Measurements from ENCODE around the gene PGS1. TPM values are rescaled to one million over a fixed set of nuclear protein-coding genes. Genes with fewer than 3 reads are reported as not detected.

The PGS1 gene
- 16.0 and 30.0 TPM in 2 replicates for total RNA-seq

GRCh38 chr17:78378225-78379130 lies at the start of gene PGS1:
Gene PGS1 (plus strand): TSS chr17:78378649. CDS start chr17:78378666, 17 bp downstream.

GRCh38 chr17:78359997-78360370 lies 18.5 kb upstream of the PGS1 start, which contains the start of gene SOCS3:
Gene SOCS3 (minus strand): TSS chr17:78360077. CDS start chr17:78359095, 982 bp downstream.

Other genes with a start within 250 kb of the PGS1 start
- 2.9 and 4.4 TPM in 2 replicates for gene TMC6, start 249.9 kb upstream of the PGS1 start, total RNA-seq
- gene TMC8, start 247.9 kb upstream of the PGS1 start, total RNA-seq, result under 0.01 and 0.09 TPM in 2 replicates
- gene C17orf99, start 232.3 kb upstream of the PGS1 start, total RNA-seq, result not detected in 2 replicates
- 1.9 and 7.9 TPM in 2 replicates for gene SYNGR2, start 210.1 kb upstream of the PGS1 start, total RNA-seq
- gene TK1, start 191.6 kb upstream of the PGS1 start, total RNA-seq, result 5.2 and 6.9 TPM in 2 replicates
- 40.3 and 52.4 TPM in 2 replicates for gene AFMID, start 191.3 kb upstream of the PGS1 start, total RNA-seq
- gene BIRC5, start 164.4 kb upstream of the PGS1 start, total RNA-seq, result 2.0 and 3.1 TPM in 2 replicates
- gene TMEM235, start 147.0 kb upstream of the PGS1 start, total RNA-seq, result not detected in 2 replicates
- 66.5 and 82.6 TPM in 2 replicates for gene SOCS3, start 18.6 kb upstream of the PGS1 start, total RNA-seq
- not detected in 2 replicates for gene DNAH17, start 198.7 kb downstream of the PGS1 start, total RNA-seq